ENCODE results near the gene RAE1. TPM values are rescaled to one million over a fixed set of nuclear protein-coding genes. Genes with fewer than 3 reads are reported as not detected.
A peak's percentile ranks its signal among the peaks of the same experiment; 100 is the strongest.

RAE1 gene, protein sequence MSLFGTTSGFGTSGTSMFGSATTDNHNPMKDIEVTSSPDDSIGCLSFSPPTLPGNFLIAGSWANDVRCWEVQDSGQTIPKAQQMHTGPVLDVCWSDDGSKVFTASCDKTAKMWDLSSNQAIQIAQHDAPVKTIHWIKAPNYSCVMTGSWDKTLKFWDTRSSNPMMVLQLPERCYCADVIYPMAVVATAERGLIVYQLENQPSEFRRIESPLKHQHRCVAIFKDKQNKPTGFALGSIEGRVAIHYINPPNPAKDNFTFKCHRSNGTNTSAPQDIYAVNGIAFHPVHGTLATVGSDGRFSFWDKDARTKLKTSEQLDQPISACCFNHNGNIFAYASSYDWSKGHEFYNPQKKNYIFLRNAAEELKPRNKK
- 14.9 TPM for total RNA-seq
- long read RNA-seq, transcript RAE1-203 (12 exons, 2,639 nt): major isoform, 29 of 36 reads
- long read RNA-seq, partial matches to known transcripts: 1 of 36 reads
- long read RNA-seq, other reads (novel, unspliced or antisense): 6 of 36 reads

GRCh38 chr20:57351042-57351783 lies at the start of gene RAE1:
TSS of gene RAE1 (plus strand) at chr20:57351255. CDS start at chr20:57354039, 2,784 bp downstream.
- H3K27me3 ChIP-seq: no peaks in the 10 kb centered on the region
- peak; percentile 95 for DNase-seq
- H3K27ac ChIP-seq: peak within 1 kb of the TSS; percentile 90
- TF ChIP-seq, protein P1, sequence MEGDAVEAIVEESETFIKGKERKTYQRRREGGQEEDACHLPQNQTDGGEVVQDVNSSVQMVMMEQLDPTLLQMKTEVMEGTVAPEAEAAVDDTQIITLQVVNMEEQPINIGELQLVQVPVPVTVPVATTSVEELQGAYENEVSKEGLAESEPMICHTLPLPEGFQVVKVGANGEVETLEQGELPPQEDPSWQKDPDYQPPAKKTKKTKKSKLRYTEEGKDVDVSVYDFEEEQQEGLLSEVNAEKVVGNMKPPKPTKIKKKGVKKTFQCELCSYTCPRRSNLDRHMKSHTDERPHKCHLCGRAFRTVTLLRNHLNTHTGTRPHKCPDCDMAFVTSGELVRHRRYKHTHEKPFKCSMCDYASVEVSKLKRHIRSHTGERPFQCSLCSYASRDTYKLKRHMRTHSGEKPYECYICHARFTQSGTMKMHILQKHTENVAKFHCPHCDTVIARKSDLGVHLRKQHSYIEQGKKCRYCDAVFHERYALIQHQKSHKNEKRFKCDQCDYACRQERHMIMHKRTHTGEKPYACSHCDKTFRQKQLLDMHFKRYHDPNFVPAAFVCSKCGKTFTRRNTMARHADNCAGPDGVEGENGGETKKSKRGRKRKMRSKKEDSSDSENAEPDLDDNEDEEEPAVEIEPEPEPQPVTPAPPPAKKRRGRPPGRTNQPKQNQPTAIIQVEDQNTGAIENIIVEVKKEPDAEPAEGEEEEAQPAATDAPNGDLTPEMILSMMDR (IDR thresholded peaks at IDR 0.05): no peak
- H3K4me3 ChIP-seq: peak within 1 kb of the TSS; percentile 96
- H3K4me1 ChIP-seq: peaks cover 9% of the 10 kb centered on the region
- intact Hi-C loops (cut with DNase I): no loop called here
- no peaks in the 10 kb centered on the region for H3K36me3 ChIP-seq
- H3K9me3 ChIP-seq: no peaks in the 10 kb centered on the region
- peak; percentile 95 for ATAC-seq

GRCh38 chr20:57306747-57307146 lies 44.3 kb upstream of the RAE1 start:
- Histone ChIP-seq H3K27me3 (peaks cover 26% of the 10 kb centered on the region), H3K27ac (no peak overlapping the region), H3K4me3 (no peak overlapping the region), H3K4me1 (no peaks in the 10 kb centered on the region), H3K36me3 (no peaks in the 10 kb centered on the region), H3K9me3 (no peaks in the 10 kb centered on the region)
- ATAC-seq (no peak), DNase-seq (no peak)
- TF ChIP-seq, protein P1 (IDR thresholded peaks at IDR 0.05): no peak
- intact Hi-C loops (cut with DNase I): no loop called here

- no peak overlapping the region for H3K27ac ChIP-seq
- no peak overlapping the region for H3K4me3 ChIP-seq
- no peaks in the 10 kb centered on the region for H3K4me1 ChIP-seq
- TF ChIP-seq, protein P1 (IDR thresholded peaks at IDR 0.05): no peak
- ATAC-seq (no peak), DNase-seq (no peak)
- H3K27me3 ChIP-seq: peaks cover 21% of the 10 kb centered on the region
- H3K9me3 ChIP-seq: no peaks in the 10 kb centered on the region
- intact Hi-C loops (cut with DNase I): no loop called here
- no peaks in the 10 kb centered on the region for H3K36me3 ChIP-seq
Observed at GRCh38 chr20:57308451-57309271, 42.4 kb upstream of the RAE1 start.

DNA sequence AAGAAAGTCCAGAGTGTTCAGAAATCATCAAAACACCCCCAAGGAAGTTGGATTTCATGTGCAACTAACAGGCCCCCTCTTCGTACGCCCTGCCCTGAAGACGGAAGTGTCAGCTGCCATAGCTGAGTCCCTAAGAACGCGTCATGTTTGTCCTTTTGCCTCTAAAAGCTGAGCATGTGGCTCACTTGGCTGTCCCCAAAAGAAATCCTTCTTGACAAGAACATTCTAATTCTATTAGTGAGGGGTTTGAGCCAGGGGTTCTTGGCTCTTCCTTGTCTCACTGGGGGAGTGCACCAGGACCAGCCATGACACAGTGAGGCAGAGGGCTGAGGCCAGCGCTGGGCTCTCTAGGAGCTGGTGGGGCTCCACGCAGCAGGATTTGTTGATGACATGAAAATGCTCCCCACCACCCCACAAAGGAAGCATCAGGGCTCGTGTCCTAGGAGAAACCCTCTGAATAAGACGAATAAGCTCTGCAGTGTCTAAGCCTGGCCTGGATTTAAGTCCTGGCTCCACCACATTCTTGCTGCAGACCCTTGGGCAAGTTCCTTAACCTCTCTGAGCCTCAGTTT lies 41.4 kb upstream of the RAE1 start:
- peaks cover 19% of the 10 kb centered on the region for H3K27me3 ChIP-seq

More for the DNA sequence above, 41.4 kb upstream of the RAE1 start:
- TF ChIP-seq, protein P1 (IDR thresholded peaks at IDR 0.05): no peak
- H3K9me3 ChIP-seq: no peaks in the 10 kb centered on the region
- no peaks in the 10 kb centered on the region for H3K4me1 ChIP-seq
- no peak overlapping the region for H3K27ac ChIP-seq
- no peaks in the 10 kb centered on the region for H3K36me3 ChIP-seq
- H3K4me3 ChIP-seq: no peak overlapping the region
- no peak for DNase-seq
- intact Hi-C loops (cut with DNase I): no loop called here
- ATAC-seq: no peak
